ENCODE data around the gene CCDC197.

DNA sequence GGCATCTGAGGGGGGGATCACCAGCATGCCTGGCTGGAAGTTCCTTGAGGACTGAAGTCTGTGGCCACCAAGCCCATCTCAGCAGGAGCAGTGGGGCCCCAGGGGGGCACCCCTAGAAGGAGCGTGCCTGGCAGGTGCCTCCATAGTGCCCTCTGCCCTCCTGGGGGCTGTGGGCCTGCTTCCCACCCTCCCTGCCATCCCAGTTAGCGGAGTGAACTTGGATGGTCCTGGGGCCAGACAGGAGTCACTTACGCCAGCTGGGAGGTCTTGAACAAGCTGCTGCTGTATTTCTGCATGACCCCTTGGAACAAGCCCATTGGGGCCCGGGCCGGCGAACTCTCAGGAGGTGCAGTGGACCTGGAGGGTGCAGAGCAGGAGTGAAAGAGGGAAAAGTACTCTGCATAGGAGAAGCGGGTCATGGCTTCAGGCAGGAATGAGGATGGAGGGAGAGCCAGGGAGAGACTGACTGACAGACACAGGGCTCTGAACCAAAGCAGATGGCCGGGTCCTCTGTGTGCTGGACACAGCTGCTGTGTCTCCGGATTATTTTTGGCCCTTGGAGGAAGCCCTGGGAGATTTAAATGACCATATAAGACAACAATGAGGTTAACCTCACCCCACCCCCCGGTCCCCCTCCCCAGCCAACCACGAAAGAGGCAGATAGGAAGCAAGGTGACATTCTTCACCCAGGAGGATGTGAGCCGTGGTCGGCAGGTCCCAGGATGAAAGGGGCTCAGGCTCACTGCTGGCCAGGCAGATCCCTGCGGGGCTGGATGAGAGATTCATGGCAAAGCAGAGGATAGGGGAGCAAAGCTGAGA is 40.4 kb upstream of the CCDC197 start:
- TF ChIP-seq CTCF (IDR thresholded peaks at IDR 0.05) (no peak), EZH2 (IDR thresholded peaks at IDR 0.05; ENCODE audit: borderline replicate concordance, insufficient read depth, low read depth, low read length, poor library complexity, severe bottlenecking) (no peak)

All from B cell (primary cell).